ENCODE data around the gene CYB5R4. TPM values are rescaled to one million over a fixed set of nuclear protein-coding genes. Genes with fewer than 3 reads are reported as not detected.

The CYB5R4 gene
- total RNA-seq, 2 donors from 2014 or later, result 3.3 to 3.9 TPM

DNA sequence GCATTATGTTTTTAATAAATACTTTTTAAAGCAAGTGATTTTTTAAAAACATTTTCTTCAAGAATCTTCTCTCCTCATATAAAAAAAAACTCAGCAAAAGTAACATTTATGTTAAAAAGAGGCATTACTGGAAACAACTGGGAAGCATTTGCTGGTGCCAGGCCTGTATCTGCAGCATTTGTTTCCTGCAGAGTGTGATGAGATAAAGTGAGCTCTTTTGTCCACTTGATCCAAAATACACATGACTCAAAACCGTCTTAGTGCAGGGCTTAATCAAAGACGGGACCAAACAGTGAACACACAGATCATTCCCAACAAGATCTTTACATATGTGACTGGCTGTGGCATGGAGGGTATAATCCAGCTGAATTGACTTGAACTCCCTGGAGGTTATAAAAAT, 34.7 kb upstream of the CYB5R4 start:
- TF ChIP-seq, protein P1, sequence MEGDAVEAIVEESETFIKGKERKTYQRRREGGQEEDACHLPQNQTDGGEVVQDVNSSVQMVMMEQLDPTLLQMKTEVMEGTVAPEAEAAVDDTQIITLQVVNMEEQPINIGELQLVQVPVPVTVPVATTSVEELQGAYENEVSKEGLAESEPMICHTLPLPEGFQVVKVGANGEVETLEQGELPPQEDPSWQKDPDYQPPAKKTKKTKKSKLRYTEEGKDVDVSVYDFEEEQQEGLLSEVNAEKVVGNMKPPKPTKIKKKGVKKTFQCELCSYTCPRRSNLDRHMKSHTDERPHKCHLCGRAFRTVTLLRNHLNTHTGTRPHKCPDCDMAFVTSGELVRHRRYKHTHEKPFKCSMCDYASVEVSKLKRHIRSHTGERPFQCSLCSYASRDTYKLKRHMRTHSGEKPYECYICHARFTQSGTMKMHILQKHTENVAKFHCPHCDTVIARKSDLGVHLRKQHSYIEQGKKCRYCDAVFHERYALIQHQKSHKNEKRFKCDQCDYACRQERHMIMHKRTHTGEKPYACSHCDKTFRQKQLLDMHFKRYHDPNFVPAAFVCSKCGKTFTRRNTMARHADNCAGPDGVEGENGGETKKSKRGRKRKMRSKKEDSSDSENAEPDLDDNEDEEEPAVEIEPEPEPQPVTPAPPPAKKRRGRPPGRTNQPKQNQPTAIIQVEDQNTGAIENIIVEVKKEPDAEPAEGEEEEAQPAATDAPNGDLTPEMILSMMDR (IDR thresholded peaks at IDR 0.05), result no peak
- no peak overlapping the region for H3K27ac ChIP-seq
- H3K27me3 ChIP-seq, result no peaks in the 10 kb centered on the region
- no peak for DNase-seq (ENCODE audit: low spot score)
- no peaks in the 10 kb centered on the region for H3K4me1 ChIP-seq
- H3K4me3 ChIP-seq, result no peak overlapping the region
- H3K9me3 ChIP-seq, result peaks cover 0 to 5% of the 10 kb centered on the region in 2 donors
- H3K36me3 ChIP-seq, result no peaks in the 10 kb centered on the region

DNA sequence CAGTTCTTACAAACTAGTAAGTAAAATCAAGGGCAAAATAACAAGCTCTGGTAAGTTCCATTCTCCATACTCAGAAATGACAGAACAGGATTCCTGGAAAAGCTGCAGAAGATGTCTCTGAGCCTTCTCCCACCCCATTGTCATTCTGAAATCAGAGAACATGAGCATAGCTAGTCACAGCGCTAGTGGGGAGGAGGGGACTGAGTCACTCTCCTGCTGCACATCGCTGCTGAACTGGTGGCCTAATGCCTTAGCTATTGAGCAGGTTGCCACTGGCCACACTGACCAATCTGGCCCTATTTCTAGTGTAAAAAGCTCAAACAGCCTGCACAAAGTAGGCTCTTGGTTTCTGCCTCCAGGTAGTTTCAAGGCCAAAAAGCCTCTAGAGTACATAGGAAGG, 32.4 kb upstream of the CYB5R4 start:
- Histone ChIP-seq H3K9me3 (peaks cover 0 to 5% of the 10 kb centered on the region in 2 donors), H3K27me3 (no peaks in the 10 kb centered on the region), H3K36me3 (no peaks in the 10 kb centered on the region), H3K27ac (no peak overlapping the region), H3K4me3 (no peak overlapping the region), H3K4me1 (no peaks in the 10 kb centered on the region)
- DNase-seq (ENCODE audit: low spot score), result no peak
- TF ChIP-seq, protein P1 (IDR thresholded peaks at IDR 0.05), result no peak

DNA sequence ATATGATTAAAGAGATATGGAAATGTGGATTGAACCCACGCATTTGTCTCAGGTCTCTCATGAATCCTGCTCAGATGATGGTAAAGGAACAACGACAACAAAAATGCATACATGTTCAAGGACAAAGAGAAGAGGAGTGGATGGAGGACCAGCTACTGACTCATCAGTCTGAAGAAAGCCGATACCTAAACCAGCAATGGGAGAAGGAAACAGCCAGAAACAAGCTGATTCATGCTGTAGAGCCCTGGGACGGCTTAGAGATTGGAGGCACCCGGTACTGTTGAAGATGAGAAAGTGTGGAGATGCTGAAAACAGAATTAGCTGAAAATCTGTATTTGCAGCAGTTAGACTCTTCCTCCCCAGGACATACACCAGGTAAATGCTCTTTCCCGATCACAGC, 20.8 kb upstream of the CYB5R4 start:
- DNase-seq (ENCODE audit: low spot score), result no peak
- no peaks in the 10 kb centered on the region for H3K4me1 ChIP-seq
- no peaks in the 10 kb centered on the region for H3K27me3 ChIP-seq
- TF ChIP-seq, protein P1 (IDR thresholded peaks at IDR 0.05), result no peak
- H3K36me3 ChIP-seq, result no peaks in the 10 kb centered on the region
- peaks cover 0 to 9% of the 10 kb centered on the region in 2 donors for H3K9me3 ChIP-seq
- H3K4me3 ChIP-seq, result no peak overlapping the region
- no peak overlapping the region for H3K27ac ChIP-seq

DNA sequence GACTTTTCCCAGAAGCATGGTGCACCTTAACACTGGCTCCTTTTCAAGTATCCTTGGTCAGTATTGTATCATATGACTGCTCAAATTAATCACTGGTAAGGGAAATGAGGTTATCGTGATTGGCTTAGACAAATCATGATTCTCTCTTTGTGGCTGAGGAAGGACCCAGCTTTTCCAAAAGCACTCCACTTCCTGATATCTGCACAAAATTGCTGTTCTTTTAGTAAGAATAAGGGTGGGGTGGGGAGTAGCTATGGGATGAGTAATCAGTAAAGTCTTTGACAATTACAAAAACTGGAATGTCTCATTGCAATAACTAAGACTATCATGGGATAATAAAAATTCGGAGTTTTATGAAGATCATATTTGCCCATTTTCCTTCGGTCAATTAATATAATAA, 15.3 kb upstream of the CYB5R4 start:
- Histone ChIP-seq H3K27me3 (no peaks in the 10 kb centered on the region), H3K9me3 (peaks cover 0 to 9% of the 10 kb centered on the region in 2 donors), H3K36me3 (no peaks in the 10 kb centered on the region), H3K4me1 (no peaks in the 10 kb centered on the region), H3K4me3 (no peak overlapping the region), H3K27ac (no peak overlapping the region)
- no peak for DNase-seq (ENCODE audit: low spot score)
- TF ChIP-seq, protein P1 (IDR thresholded peaks at IDR 0.05), result no peak

DNA sequence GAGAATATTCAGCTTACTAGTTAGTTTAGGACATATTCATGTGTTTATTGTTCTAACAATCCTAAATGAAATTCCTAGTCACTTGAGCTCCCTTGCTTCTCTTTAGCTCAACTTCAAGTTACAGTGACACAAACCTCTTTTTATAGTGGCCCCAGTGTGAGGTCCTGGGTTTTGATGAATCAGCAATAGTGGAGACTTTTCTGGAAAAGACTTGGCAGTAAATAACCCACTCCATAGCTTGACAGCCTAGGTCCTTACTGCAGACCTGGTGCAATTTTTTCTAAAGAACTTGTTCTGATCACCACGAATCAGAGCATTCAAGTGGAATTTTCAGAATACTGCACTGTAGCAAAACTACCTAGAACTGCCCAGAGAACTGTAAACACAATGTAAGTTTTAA, 13.2 kb upstream of the CYB5R4 start:
- Histone ChIP-seq H3K4me1 (no peaks in the 10 kb centered on the region), H3K27ac (no peak overlapping the region), H3K36me3 (no peaks in the 10 kb centered on the region), H3K4me3 (no peak overlapping the region), H3K27me3 (no peaks in the 10 kb centered on the region), H3K9me3 (peaks cover 0 to 5% of the 10 kb centered on the region in 2 donors)
- TF ChIP-seq, protein P1 (IDR thresholded peaks at IDR 0.05), result no peak
- no peak for DNase-seq (ENCODE audit: low spot score)

DNA sequence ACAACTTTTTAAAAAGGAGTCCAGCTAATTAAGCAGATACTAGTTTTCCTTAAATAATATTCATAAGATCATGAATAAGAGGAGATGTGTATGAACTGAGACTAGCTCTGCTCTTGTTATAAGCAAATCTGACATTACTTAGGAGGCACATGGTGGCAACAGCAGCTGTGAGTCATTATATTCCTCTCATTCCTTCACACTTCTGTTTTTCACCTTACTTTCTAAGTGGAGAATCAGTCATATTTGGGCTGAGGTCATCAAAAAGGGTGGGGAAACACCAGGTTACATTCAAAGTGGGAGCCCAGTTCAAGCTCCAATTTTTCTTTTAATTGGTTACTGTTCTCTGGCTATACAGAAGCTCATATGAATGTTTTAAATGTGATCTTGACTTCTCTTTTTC, 12.3 kb upstream of the CYB5R4 start:
- Histone ChIP-seq H3K9me3 (no peaks in the 10 kb centered on the region), H3K4me3 (no peak overlapping the region), H3K36me3 (no peaks in the 10 kb centered on the region), H3K27ac (no peak overlapping the region), H3K4me1 (no peaks in the 10 kb centered on the region), H3K27me3 (peaks cover 0 to 3% of the 10 kb centered on the region in 2 donors)
- TF ChIP-seq, protein P1 (IDR thresholded peaks at IDR 0.05), result no peak
- no peak for DNase-seq (ENCODE audit: low spot score)
